Measurements from ENCODE around the gene CDC42EP1.

DNA sequence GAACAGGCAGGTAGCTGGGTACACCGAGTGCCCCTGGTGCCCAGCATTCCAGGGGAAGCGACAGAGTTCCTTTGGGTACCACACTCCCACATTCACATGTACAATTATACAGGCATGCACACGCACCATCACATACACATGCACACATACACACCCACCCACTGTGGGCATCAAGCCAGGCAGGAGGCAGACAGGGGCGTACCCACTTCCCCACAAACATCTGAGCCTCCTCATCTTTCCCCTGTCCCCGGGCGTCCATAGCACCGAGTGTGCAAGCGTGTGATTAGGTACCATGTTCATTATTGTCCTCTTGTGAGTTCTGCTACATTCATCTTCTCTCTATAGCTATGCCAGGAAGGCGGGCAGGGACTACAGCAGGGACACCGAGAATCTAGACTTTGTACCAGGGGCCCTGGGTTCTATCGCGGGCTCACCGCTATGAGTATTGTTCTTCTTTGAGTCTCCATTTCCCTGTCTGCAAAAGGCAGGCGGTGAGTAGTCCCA is 39.0 kb upstream of the CDC42EP1 start:
- TF ChIP-seq, protein P1, sequence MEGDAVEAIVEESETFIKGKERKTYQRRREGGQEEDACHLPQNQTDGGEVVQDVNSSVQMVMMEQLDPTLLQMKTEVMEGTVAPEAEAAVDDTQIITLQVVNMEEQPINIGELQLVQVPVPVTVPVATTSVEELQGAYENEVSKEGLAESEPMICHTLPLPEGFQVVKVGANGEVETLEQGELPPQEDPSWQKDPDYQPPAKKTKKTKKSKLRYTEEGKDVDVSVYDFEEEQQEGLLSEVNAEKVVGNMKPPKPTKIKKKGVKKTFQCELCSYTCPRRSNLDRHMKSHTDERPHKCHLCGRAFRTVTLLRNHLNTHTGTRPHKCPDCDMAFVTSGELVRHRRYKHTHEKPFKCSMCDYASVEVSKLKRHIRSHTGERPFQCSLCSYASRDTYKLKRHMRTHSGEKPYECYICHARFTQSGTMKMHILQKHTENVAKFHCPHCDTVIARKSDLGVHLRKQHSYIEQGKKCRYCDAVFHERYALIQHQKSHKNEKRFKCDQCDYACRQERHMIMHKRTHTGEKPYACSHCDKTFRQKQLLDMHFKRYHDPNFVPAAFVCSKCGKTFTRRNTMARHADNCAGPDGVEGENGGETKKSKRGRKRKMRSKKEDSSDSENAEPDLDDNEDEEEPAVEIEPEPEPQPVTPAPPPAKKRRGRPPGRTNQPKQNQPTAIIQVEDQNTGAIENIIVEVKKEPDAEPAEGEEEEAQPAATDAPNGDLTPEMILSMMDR (IDR thresholded peaks at IDR 0.05): no peak
- no peak for TF ChIP-seq POLR2A (IDR thresholded peaks at IDR 0.05)
